ENCODE data around the gene CCDC192.

DNA sequence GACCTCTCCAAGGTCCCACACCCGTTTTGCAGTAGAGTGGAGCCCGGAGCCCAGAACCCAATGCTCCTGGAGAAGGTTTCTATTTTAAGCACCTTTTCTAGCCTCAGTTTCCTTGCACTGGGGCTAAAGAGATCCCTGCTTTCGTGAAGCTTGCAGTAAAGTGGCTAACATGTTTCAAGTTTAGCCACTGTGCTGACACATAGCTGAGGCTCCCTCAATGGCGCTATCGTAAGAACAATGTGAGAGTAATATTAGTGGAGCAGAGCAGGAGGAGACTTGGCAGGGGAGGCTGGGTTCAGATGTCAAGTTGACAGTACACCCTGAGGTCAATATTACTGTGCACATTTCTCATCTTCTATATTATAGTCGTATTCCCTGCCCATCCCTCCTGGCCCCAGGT lies 46.4 kb upstream of the CCDC192 start:
- TF ChIP-seq POLR2AphosphoS5 (IDR thresholded peaks at IDR 0.05; ENCODE audit: low read depth, low read length) (no peak), POLR2A (IDR thresholded peaks at IDR 0.05; ENCODE audit: low read depth, low read length) (no peak), SPI1 (IDR thresholded peaks at IDR 0.05; ENCODE audit: low read depth, low read length) (no peak), TAF1 (IDR thresholded peaks at IDR 0.05; ENCODE audit: low read depth, low read length) (no peak), PAX5 (IDR thresholded peaks at IDR 0.05; ENCODE audit: insufficient read depth, low read length, severe bottlenecking) (no peak)
